HG02571 (cell line): ENCODE results near the gene SEMA3F.

Source experiments
- ATAC-seq: cut with Tn5 transposase; IDR thresholded peaks from one replicate; pipeline ENCODE4 v1.9.1; 2021; ENCODE audit warnings: mild to moderate bottlenecking, moderate library complexity; ENCODE audit not compliant: unreplicated experiment

Gene SEMA3F

GRCh38 chr3:50154840-50155490 is at the start of gene SEMA3F:
Gene SEMA3F, plus strand, starts transcription at chr3:50155324. Its CDS starts 4,299 bp downstream, at chr3:50159623.
- ATAC-seq = peak; percentile 61

GRCh38 chr3:50111757-50112156 is 43.4 kb upstream of the SEMA3F start:
- ATAC-seq = no peak

GRCh38 chr3:50112462-50112861 is 42.7 kb upstream of the SEMA3F start:
- ATAC-seq = no peak

- ATAC-seq = no peak
Observed at GRCh38 chr3:50117120-50117519, 38.0 kb upstream of the SEMA3F start.

GRCh38 chr3:50118237-50118636 is 36.9 kb upstream of the SEMA3F start:
- no peak for ATAC-seq

- ATAC-seq = no peak
Observed at GRCh38 chr3:50119786-50120185, 35.3 kb upstream of the SEMA3F start.

GRCh38 chr3:50120364-50121071 is 34.6 kb upstream of the SEMA3F start:
- no peak for ATAC-seq

GRCh38 chr3:50121072-50122032 is 33.8 kb upstream of the SEMA3F start:
- peak; percentile 48 for ATAC-seq

- no peak for ATAC-seq
Observed at GRCh38 chr3:50122071-50122470, 33.1 kb upstream of the SEMA3F start.

- ATAC-seq = no peak
Observed at GRCh38 chr3:50122661-50123391, 32.3 kb upstream of the SEMA3F start.

- no peak for ATAC-seq
Observed at GRCh38 chr3:50123394-50124051, 31.6 kb upstream of the SEMA3F start.

GRCh38 chr3:50124052-50124799 is 30.9 kb upstream of the SEMA3F start:
- ATAC-seq = no peak

GRCh38 chr3:50124800-50125178 is 30.3 kb upstream of the SEMA3F start:
- no peak for ATAC-seq

GRCh38 chr3:50125541-50126286 is 29.4 kb upstream of the SEMA3F start:
- ATAC-seq = no peak

- ATAC-seq = no peak
Observed at GRCh38 chr3:50126287-50127211, 28.6 kb upstream of the SEMA3F start.

- no peak for ATAC-seq
Observed at GRCh38 chr3:50127251-50127691, 27.9 kb upstream of the SEMA3F start.

- ATAC-seq = no peak
Observed at GRCh38 chr3:50128001-50128400, 27.1 kb upstream of the SEMA3F start.

GRCh38 chr3:50130436-50130835 is 24.7 kb upstream of the SEMA3F start:
- ATAC-seq = no peak
